ENCODE results near the gene SDK1.

- TF ChIP-seq CTCF (IDR thresholded peaks at IDR 0.05; ENCODE audit: low read depth, low read length, poor library complexity, severe bottlenecking), result no peak
- TF ChIP-seq EZH2phosphoT487 (IDR thresholded peaks at IDR 0.05; ENCODE audit: borderline replicate concordance, low read length), result no peak
These were observed 764.1 kb downstream of the SDK1 start for GRCh38 chr7:4065190-4065589.

All from DOHH2 (cell line).